NCI-H146 (cell line): Measurements from ENCODE around the gene RMND5B.
"Not testable (repeated sequence)": the region's sequence is repeated elsewhere in the genome, so short reads cannot be mapped to it uniquely, and the experiment has no call there.

Experiments used
- DNase-seq: peaks from one replicate; lab custom pipeline; 2025; lab: John Stamatoyannopoulos, UW

The RMND5B gene

GRCh38 chr5:178174456-178174855 lies 43.6 kb downstream of the RMND5B start:
- no peak for DNase-seq

GRCh38 chr5:178176791-178177190 lies 46.0 kb downstream of the RMND5B start:
- no peak for DNase-seq

GRCh38 chr5:178177569-178177968 lies 46.8 kb downstream of the RMND5B start:
- no peak for DNase-seq

- DNase-seq: peak; percentile 43
Measured at GRCh38 chr5:178180141-178180863, 49.5 kb downstream of the RMND5B start.

GRCh38 chr5:178182158-178182876 lies 51.5 kb downstream of the RMND5B start:
- DNase-seq: no peak

GRCh38 chr5:178186427-178186826 lies 55.6 kb downstream of the RMND5B start:
- DNase-seq: no peak

- DNase-seq: peak; percentile 24
Measured at GRCh38 chr5:178187014-178187413, 56.2 kb downstream of the RMND5B start, which contains the start of gene GMCL2. TSS of gene GMCL2 (minus strand) at chr5:178187371. CDS start at chr5:178187299, 72 bp downstream.

- no peak for DNase-seq
Measured at GRCh38 chr5:178189433-178189832, 58.6 kb downstream of the RMND5B start.

GRCh38 chr5:178191661-178192060 lies 60.8 kb downstream of the RMND5B start:
- no peak for DNase-seq

- no peak for DNase-seq
Measured at GRCh38 chr5:178192244-178192643, 61.4 kb downstream of the RMND5B start.

- no peak for DNase-seq
Measured at GRCh38 chr5:178192787-178193186, 62.0 kb downstream of the RMND5B start.

- DNase-seq: no peak
Measured at GRCh38 chr5:178193251-178193809, 62.5 kb downstream of the RMND5B start.

GRCh38 chr5:178194026-178194425 lies 63.2 kb downstream of the RMND5B start:
- no peak for DNase-seq

GRCh38 chr5:178196281-178196812 lies 65.5 kb downstream of the RMND5B start:
- DNase-seq: no peak

- DNase-seq: no peak
Measured at GRCh38 chr5:178196986-178197385, 66.2 kb downstream of the RMND5B start.

GRCh38 chr5:178198151-178198550 lies 67.3 kb downstream of the RMND5B start:
- DNase-seq: not testable (repeated sequence)

- DNase-seq: no peak
Measured at GRCh38 chr5:178198706-178199105, 67.9 kb downstream of the RMND5B start.

GRCh38 chr5:178199581-178200434 lies 69.0 kb downstream of the RMND5B start:
- DNase-seq: no peak
